Mucosa of descending colon (tissue), 3 donors: ENCODE data around the gene URB2. TPM values are rescaled to one million over a fixed set of nuclear protein-coding genes. Genes with fewer than 3 reads are reported as not detected.

Experiments
- ATAC-seq: fragments of 200-7000 bp; cut with Tn5 transposase; one replicate; pipeline ENCODE4 v1.9.1; 2020; ENCODE audit warnings: mild to moderate bottlenecking, moderate library complexity
- DNase-seq, 3 donors: peaks; one replicate each; pipeline ENCODE4 v3.0.0-alpha.2; 2020
- H3K36me3 ChIP-seq: fragments of 200-600 bp; one replicate; pipeline ENCODE4 v1.8.0; 2021; ENCODE audit warnings: low read depth, mild to moderate bottlenecking
- H3K4me1 ChIP-seq: fragments of 200-600 bp; one replicate; pipeline ENCODE4 v1.8.0; 2021; ENCODE audit warnings: low read depth, mild to moderate bottlenecking
- H3K4me3 ChIP-seq: fragments of 200-600 bp; one replicate; pipeline ENCODE4 v1.8.0; 2021; ENCODE audit warnings: mild to moderate bottlenecking
- H3K9me3 ChIP-seq: fragments of 200-600 bp; one replicate; pipeline ENCODE4 v1.8.0; 2021; ENCODE audit warnings: mild to moderate bottlenecking
- intact Hi-C, 2 donors: fragments of 100-400 bp; cut with DNase I in 1 of 2; cut with micrococcal nuclease in 1 of 2; formaldehyde crosslinking; loops; one replicate each; pipeline versions ENCODE4 v1.11.0 to v1.11.1; 2022; cut with DNase I, micrococcal nuclease
- total RNA-seq, 3 donors: library from RNA; stranded (reverse); fragmentation: NEBNext Ultra II Directional in 2 of 3; extraction: Animal tissue kit (Norgen Biotek cat#: 25700) in 2 of 3; gene quantifications; one replicate each; pipeline versions ENCODE4 v1.2.1 to v1.2.4, GENCODE V29; 2021 to 2023
- TF ChIP-seq, protein P1 (sequence below): fragments of 200-600 bp; IDR thresholded peaks from one replicate; pipeline ENCODE4 v1.8.0; 2022; ENCODE audit warnings: antibody characterized with exemption, mild to moderate bottlenecking
- donor health status: DM: no; HTN: no; CAD: no; lungs with moderate emphysema.
- donor health status: DM: no; HTN: no; CAD: no.
- donor health status: DM: no; HTN: yes; CAD: no.

URB2 gene
- total RNA-seq, 3 donors from 2014 or later, result 5.5 to 8.3 (median 6.7) TPM

DNA sequence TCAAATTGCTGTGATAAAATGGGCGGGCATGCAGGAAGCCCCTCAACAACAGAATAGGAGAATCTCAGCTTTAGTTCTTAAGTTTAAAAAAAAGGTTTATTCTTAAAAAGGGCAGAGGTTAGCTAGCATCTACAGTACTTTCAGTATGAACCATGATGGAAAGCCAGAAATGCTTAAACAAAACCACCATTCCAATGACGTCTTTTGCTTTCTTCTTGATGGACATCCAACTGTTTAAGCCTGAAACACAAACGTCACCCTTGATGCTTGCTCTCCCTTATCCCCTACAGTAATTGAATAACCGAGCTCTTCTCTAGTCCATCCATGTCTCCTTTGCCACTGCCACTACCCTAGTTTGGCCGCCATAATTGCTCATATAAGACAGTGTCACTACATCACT lies 25.8 kb upstream of the URB2 start:
- Histone ChIP-seq H3K36me3 (peaks cover 3% of the 10 kb centered on the region), H3K9me3 (no peaks in the 10 kb centered on the region), H3K4me3 (no peak overlapping the region), H3K4me1 (peaks cover 3% of the 10 kb centered on the region)
- no peak for DNase-seq
- TF ChIP-seq, protein P1, sequence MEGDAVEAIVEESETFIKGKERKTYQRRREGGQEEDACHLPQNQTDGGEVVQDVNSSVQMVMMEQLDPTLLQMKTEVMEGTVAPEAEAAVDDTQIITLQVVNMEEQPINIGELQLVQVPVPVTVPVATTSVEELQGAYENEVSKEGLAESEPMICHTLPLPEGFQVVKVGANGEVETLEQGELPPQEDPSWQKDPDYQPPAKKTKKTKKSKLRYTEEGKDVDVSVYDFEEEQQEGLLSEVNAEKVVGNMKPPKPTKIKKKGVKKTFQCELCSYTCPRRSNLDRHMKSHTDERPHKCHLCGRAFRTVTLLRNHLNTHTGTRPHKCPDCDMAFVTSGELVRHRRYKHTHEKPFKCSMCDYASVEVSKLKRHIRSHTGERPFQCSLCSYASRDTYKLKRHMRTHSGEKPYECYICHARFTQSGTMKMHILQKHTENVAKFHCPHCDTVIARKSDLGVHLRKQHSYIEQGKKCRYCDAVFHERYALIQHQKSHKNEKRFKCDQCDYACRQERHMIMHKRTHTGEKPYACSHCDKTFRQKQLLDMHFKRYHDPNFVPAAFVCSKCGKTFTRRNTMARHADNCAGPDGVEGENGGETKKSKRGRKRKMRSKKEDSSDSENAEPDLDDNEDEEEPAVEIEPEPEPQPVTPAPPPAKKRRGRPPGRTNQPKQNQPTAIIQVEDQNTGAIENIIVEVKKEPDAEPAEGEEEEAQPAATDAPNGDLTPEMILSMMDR, result no peak
- no peak for ATAC-seq
- intact Hi-C loops, result no loop called here

DNA sequence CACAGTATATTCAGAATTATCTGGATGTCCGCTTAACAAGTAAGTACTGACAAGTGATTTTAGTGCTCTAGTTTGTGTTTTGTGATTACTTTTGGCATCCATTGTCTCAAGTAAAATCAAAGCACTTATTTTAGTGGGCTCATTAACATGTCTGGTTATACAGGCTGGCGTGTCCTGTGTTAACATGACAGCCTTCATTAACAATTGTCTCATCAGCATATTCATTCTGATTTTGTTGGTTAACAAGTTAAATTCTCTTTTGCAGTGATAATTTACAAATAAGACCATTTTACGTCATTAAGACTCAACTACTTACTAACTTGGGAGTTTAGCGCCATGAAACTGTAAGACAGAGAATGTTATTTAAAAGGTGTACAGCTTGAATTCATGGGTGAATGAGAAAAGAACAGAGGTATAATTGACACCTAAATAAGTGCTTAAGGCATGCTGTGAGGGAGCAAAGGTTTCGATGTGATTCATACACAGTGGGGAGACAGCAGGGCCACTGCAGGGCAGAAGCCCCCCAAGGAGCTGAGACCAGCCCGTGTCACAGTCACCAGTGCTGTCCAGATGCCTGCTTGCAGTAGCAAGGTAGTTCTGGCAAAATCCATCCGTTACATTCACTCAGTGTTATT lies 22.6 kb upstream of the URB2 start:
- intact Hi-C loops, result no loop called here
- DNase-seq, result no peak
- Histone ChIP-seq H3K4me1 (peaks cover 3% of the 10 kb centered on the region), H3K9me3 (no peaks in the 10 kb centered on the region), H3K4me3 (no peak overlapping the region), H3K36me3 (peaks cover 4% of the 10 kb centered on the region)
- TF ChIP-seq, protein P1, result no peak
- no peak for ATAC-seq

DNA sequence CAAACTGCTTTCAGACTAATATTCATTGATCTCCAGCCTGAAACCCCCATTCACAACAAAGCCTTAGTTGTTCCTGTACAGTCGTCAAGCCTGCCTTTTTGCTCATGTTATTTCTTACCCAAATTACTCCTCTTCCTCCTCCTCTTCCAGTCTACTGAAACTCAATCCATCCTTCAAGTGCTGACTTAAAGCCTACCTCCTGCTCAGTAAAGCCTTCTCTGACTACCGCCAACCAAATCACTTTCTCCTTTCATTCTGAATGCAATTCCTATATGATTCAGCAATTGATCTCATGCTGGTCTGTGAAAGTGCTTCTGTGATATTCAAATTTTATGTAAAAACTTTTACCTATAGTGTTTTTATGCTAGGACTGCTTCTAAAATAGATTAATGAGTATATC lies 18.7 kb upstream of the URB2 start:
- no peak for DNase-seq
- peaks cover 12% of the 10 kb centered on the region for H3K36me3 ChIP-seq
- no peak overlapping the region for H3K4me3 ChIP-seq
- H3K9me3 ChIP-seq, result no peaks in the 10 kb centered on the region
- no peaks in the 10 kb centered on the region for H3K4me1 ChIP-seq
- intact Hi-C loops, result loop anchor here in 1 of 2 donors (5.0 kb wide), 1 partner anchor 460 kb away; the partner anchor contains the start of gene GALNT2
- no peak for ATAC-seq
- TF ChIP-seq, protein P1, result no peak

- Histone ChIP-seq H3K4me3 (no peak overlapping the region), H3K4me1 (no peaks in the 10 kb centered on the region), H3K9me3 (no peaks in the 10 kb centered on the region), H3K36me3 (peaks cover 12% of the 10 kb centered on the region)
- intact Hi-C loops, result loop anchor here in 1 of 2 donors (5.0 kb wide), 1 partner anchor 459 kb away; the partner anchor contains the start of gene GALNT2
- TF ChIP-seq, protein P1, result no peak
- no peak for ATAC-seq
- DNase-seq, result no peak
Measured at GRCh38 chr1:229608590-229608989, 17.5 kb upstream of the URB2 start.

GRCh38 chr1:229613938-229614337 lies 12.1 kb upstream of the URB2 start:
- ATAC-seq, result no peak
- no peaks in the 10 kb centered on the region for H3K4me1 ChIP-seq
- no peak for DNase-seq
- peaks cover 8% of the 10 kb centered on the region for H3K36me3 ChIP-seq
- intact Hi-C loops, result loop anchor here in 1 of 2 donors (10.0 kb wide), 1 partner anchor 49 kb away; no protein-coding TSS in a partner anchor
- TF ChIP-seq, protein P1, result no peak
- no peaks in the 10 kb centered on the region for H3K9me3 ChIP-seq
- H3K4me3 ChIP-seq, result no peak overlapping the region
